GM12878 (cell line): ENCODE measurements around the gene CALB2. TPM values are rescaled to one million over a fixed set of nuclear protein-coding genes. Genes with fewer than 3 reads are reported as not detected.

ENCODE experiments used
- CUX1 ChIP-seq: IDR thresholded peaks from 2 replicates; pipeline ENCODE4 v1.6.1; 2012; ENCODE audit warnings: improper control_type of control experiment, low read depth, low read length; ENCODE audit not compliant: insufficient replicate concordance
- FOS ChIP-seq: IDR thresholded peaks from 3 replicates; pipeline ENCODE4 v1.6.1; 2011; ENCODE audit warnings: borderline replicate concordance; ENCODE audit not compliant: insufficient read length; ENCODE audit errors: extremely low read depth
- MEF2B ChIP-seq: fragments of 450-650 bp; IDR thresholded peaks from 2 replicates; pipeline ENCODE4 v1.6.1; 2018; ENCODE audit warnings: mild to moderate bottlenecking, moderate library complexity; ENCODE audit not compliant: partially characterized antibody, poor library complexity, severe bottlenecking
- SKIL ChIP-seq: fragments of 450-650 bp; IDR thresholded peaks from 2 replicates; pipeline ENCODE4 v1.6.1; 2017; ENCODE audit warnings: mild to moderate bottlenecking, low read depth, inconsistent platforms; ENCODE audit not compliant: poor library complexity, severe bottlenecking
- SPI1 ChIP-seq: IDR thresholded peaks from 2 replicates; pipeline ENCODE4 v1.6.1; 2011; ENCODE audit warnings: low read depth, mild to moderate bottlenecking, low read length, moderate library complexity, borderline replicate concordance; ENCODE audit not compliant: insufficient read depth
- polyA plus RNA-seq, 11 experiments: library from polyadenylated mRNA; depleted of rRNA in 4 of 11; unstranded in 6 of 11; stranded (reverse) in 5 of 11; fragments of >200 nt; fragmentation: Nextera tagmentation in 4 of 11; fragmentation: Illumina TruSeq in 1 of 11; extraction: Ambion mirVana in 4 of 11; extraction: Trizol in 1 of 11; gene quantifications; 1 replicate in 1 of 11; 2 replicates in 10 of 11; pipeline versions ENCODE4 v1.2.1 to v1.2.3, GENCODE V29; 2011 to 2016; ENCODE audit warnings: inconsistent platforms in 2 of 11, missing spikeins in 2 of 11, low read depth in 1 of 11
- total RNA-seq, 4 experiments: library from RNA; depleted of rRNA in 3 of 4; stranded (reverse); fragments of >200 nt in 3 of 4; fragmentation: Illumina TruSeq in 1 of 4; extraction: Trizol in 1 of 4; gene quantifications; 2 replicates each; pipeline versions ENCODE4 v1.2.1 to v1.2.3, GENCODE V29; 2013 to 2021

Gene CALB2
- total and polyA plus RNA-seq, 10 of the 15 experiments (the other 5 are each of a cell fraction or from before 2014, with no cell fraction given) = not detected

- no peak for TF ChIP-seq SKIL
- TF ChIP-seq CUX1 = no peak
- TF ChIP-seq FOS = no peak
- no peak for TF ChIP-seq SPI1
- no peak for TF ChIP-seq MEF2B
Observed at GRCh38 chr16:71351558-71351901, 7.0 kb upstream of the CALB2 start (continued).
